GM23338 (cell line): Measurements from ENCODE around the gene NECTIN1. TPM values are rescaled to one million over a fixed set of nuclear protein-coding genes. Genes with fewer than 3 reads are reported as not detected.

Experiments used
- ATAC-seq: fragments of 200-7000 bp; cut with Tn5 transposase; 3 replicates; pipeline ENCODE4 v1.9.1; 2020
- DNase-seq: peaks from one replicate; pipeline ENCODE4 v3.0.0-alpha.2; 2015; ENCODE audit warnings: low spot score
- H2AFZ ChIP-seq: fragments of 200-600 bp; sonication (generic); 2 replicates; pipeline ENCODE4 v1.8.0; 2016; ENCODE audit warnings: antibody characterized with exemption, mild to moderate bottlenecking, moderate library complexity
- H3F3A ChIP-seq: fragments of 200-600 bp; sonication (generic); replicated peaks from 2 replicates; pipeline ENCODE4 v1.8.0; 2017; ENCODE audit warnings: antibody characterized with exemption, mixed run types, low read depth
- H3K27ac ChIP-seq: fragments of 200-600 bp; sonication (generic); 2 replicates; pipeline ENCODE4 v1.6.1; 2016; ENCODE audit warnings: low read depth
- H3K27me3 ChIP-seq: fragments of 200-600 bp; sonication (generic); 2 replicates; pipeline ENCODE4 v1.8.0; 2016; ENCODE audit warnings: mild to moderate bottlenecking, mixed run types, moderate library complexity; ENCODE audit not compliant: insufficient read depth
- H3K36me3 ChIP-seq: fragments of 200-600 bp; sonication (generic); 2 replicates; pipeline ENCODE4 v1.8.0; 2016; ENCODE audit warnings: mild to moderate bottlenecking; ENCODE audit not compliant: insufficient read depth
- H3K4me1 ChIP-seq: fragments of 200-600 bp; sonication (generic); 2 replicates; pipeline ENCODE4 v1.8.0; 2016; ENCODE audit warnings: mild to moderate bottlenecking, moderate library complexity; ENCODE audit not compliant: insufficient read depth
- H3K4me2 ChIP-seq: fragments of 200-600 bp; sonication (generic); 2 replicates; pipeline ENCODE4 v1.7.1; 2017; ENCODE audit warnings: mixed run types
- H3K4me3 ChIP-seq: fragments of 200-600 bp; sonication (generic); 2 replicates; pipeline ENCODE4 v1.6.1; 2016; ENCODE audit warnings: mixed run types
- H3K79me2 ChIP-seq: fragments of 200-600 bp; sonication (generic); replicated peaks from 2 replicates; pipeline ENCODE4 v1.8.0; 2017; ENCODE audit warnings: mild to moderate bottlenecking; ENCODE audit not compliant: insufficient read depth
- H3K9me2 ChIP-seq: fragments of 200-600 bp; sonication (generic); 2 replicates; pipeline ENCODE4 v1.8.0; 2017; ENCODE audit not compliant: insufficient read depth
- H4K20me1 ChIP-seq: fragments of 200-600 bp; sonication (generic); replicated peaks from 2 replicates; pipeline ENCODE4 v1.8.0; 2017; ENCODE audit warnings: mild to moderate bottlenecking; ENCODE audit not compliant: insufficient read depth
- H3K27ac Mint-ChIP-seq: 2 replicates; pipeline ENCODE4 v1.8.0; 2020; ENCODE audit warnings: inconsistent platforms, mild to moderate bottlenecking, moderate library complexity, mixed read lengths
- H3K27me3 Mint-ChIP-seq: 3 replicates; pipeline ENCODE4 v1.8.0; 2022; ENCODE audit warnings: low read depth, mild to moderate bottlenecking, moderate library complexity, mixed read lengths, inconsistent platforms; ENCODE audit not compliant: insufficient read depth, poor library complexity
- H3K36me3 Mint-ChIP-seq: 3 replicates; pipeline ENCODE4 v1.8.0; 2021; ENCODE audit warnings: low read depth, mild to moderate bottlenecking, inconsistent platforms, moderate library complexity, mixed read lengths
- H3K4me1 Mint-ChIP-seq: 3 replicates; pipeline ENCODE4 v1.8.0; 2020; ENCODE audit warnings: mild to moderate bottlenecking, inconsistent platforms, mixed read lengths
- H3K4me3 Mint-ChIP-seq: 3 replicates; pipeline ENCODE4 v1.8.0; 2021; ENCODE audit warnings: moderate library complexity, mild to moderate bottlenecking, inconsistent platforms, mixed read lengths
- H3K9me3 Mint-ChIP-seq: 3 replicates; pipeline ENCODE4 v1.8.0; 2020; ENCODE audit warnings: moderate library complexity, mild to moderate bottlenecking, inconsistent platforms, mixed read lengths
- ETS1 ChIP-seq: IDR thresholded peaks from 2 replicates; pipeline ENCODE4 v1.6.1; 2016; ENCODE audit warnings: antibody characterized with exemption
- EZH2 ChIP-seq: fragments of 200-600 bp; sonication (generic); IDR thresholded peaks from one replicate; pipeline ENCODE4 v1.8.0; 2017; ENCODE audit warnings: antibody characterized with exemption, mild to moderate bottlenecking, low read depth; ENCODE audit not compliant: unreplicated experiment
- NANOG ChIP-seq: IDR thresholded peaks from 2 replicates; pipeline ENCODE4 v1.6.1; 2016; ENCODE audit warnings: antibody characterized with exemption, borderline replicate concordance
- POLR2AphosphoS5 ChIP-seq: IDR thresholded peaks from 2 replicates; pipeline ENCODE4 v1.6.1; 2016; ENCODE audit warnings: antibody characterized with exemption, low read depth
- ZNF462 ChIP-seq: fragments of 250-450 bp; sonication (Bioruptor Pico); IDR thresholded peaks from 2 replicates; pipeline ENCODE4 v1.5.0; 2020; ENCODE audit warnings: mild to moderate bottlenecking, moderate library complexity
- polyA plus RNA-seq: library from polyadenylated mRNA; unstranded; fragments of >200 nt; fragmentation: Nextera tagmentation; extraction: Ambion mirVana; gene quantifications from 2 replicates; pipeline ENCODE4 v1.2.1, GENCODE V29; 2016
- total RNA-seq: library from RNA; depleted of rRNA; stranded (reverse); fragments of >200 nt; shearing (Covaris generic); gene quantifications from 2 replicates; pipeline ENCODE4 v1.2.3, GENCODE V29; 2014

The NECTIN1 gene
- total and polyA plus RNA-seq, 2 experiments from 2014 or later: 18.7 to 56.3 TPM

GRCh38 chr11:119689302-119689701 lies 39.7 kb downstream of the NECTIN1 start (continued):
- TF ChIP-seq ZNF462 (CRISPR knock-in tag): no peak
- TF ChIP-seq EZH2: no peak

- H3K27ac Mint-ChIP-seq: no peak overlapping the region
- H3K36me3 Mint-ChIP-seq: no peaks in the 10 kb centered on the region; the same call in 2 of the 3 replicates
- TF ChIP-seq NANOG (no peak), ZNF462 (CRISPR knock-in tag) (no peak), POLR2AphosphoS5 (no peak), ETS1 (no peak)
Observed at GRCh38 chr11:119688356-119688755, 40.6 kb downstream of the NECTIN1 start.

More at GRCh38 chr11:119688356-119688755, 40.6 kb downstream of the NECTIN1 start:
- peaks cover 47% of the 10 kb centered on the region for H3K4me1 ChIP-seq
- H3K4me3 Mint-ChIP-seq: no peak overlapping the region
- H3K9me2 ChIP-seq: no peaks in the 10 kb centered on the region
- H3K27me3 ChIP-seq: no peaks in the 10 kb centered on the region
- no peak overlapping the region for H2AFZ ChIP-seq
- H3K4me2 ChIP-seq: no peak overlapping the region
- H3K36me3 ChIP-seq: no peaks in the 10 kb centered on the region
- no peak overlapping the region for H3K4me3 ChIP-seq
- no peaks in the 10 kb centered on the region for H3F3A ChIP-seq
- peaks cover 33% of the 10 kb centered on the region for H3K27me3 Mint-ChIP-seq
- H3K9me3 Mint-ChIP-seq: no peaks in the 10 kb centered on the region
- ATAC-seq (no peak), DNase-seq (no peak)
- peaks cover 80% of the 10 kb centered on the region for H3K4me1 Mint-ChIP-seq
- H3K27ac ChIP-seq: no peak overlapping the region
- peaks cover 84% of the 10 kb centered on the region for H3K79me2 ChIP-seq
- peaks cover 81% of the 10 kb centered on the region for H4K20me1 ChIP-seq
